Right atrium auricular region (tissue), 2 donors: ENCODE results near the gene B3GNT9. TPM values are rescaled to one million over a fixed set of nuclear protein-coding genes. Genes with fewer than 3 reads are reported as not detected.

Experiments
- DNase-seq: peaks from one replicate; pipeline ENCODE4 v3.0.0-alpha.2; 2019; ENCODE audit warnings: low spot score
- H3K27ac ChIP-seq, 2 donors: fragments of 200-600 bp; sonication (generic); 1 replicate in 1 of 2; 2 replicates in 1 of 2; pipeline ENCODE4 v1.5.1; 2016 to 2019
- H3K27me3 ChIP-seq, 2 donors: fragments of 200-600 bp; sonication (generic); one replicate each; pipeline versions ENCODE4 v1.5.1 to v1.6.0; 2017 to 2019
- H3K36me3 ChIP-seq: fragments of 200-600 bp; sonication (generic); one replicate; pipeline ENCODE4 v1.5.1; 2016
- H3K4me1 ChIP-seq, 2 donors: fragments of 200-600 bp; sonication (generic); one replicate each; pipeline versions ENCODE4 v1.5.1 to v1.6.0; 2017 to 2019
- H3K4me3 ChIP-seq, 2 donors: fragments of 200-600 bp; sonication (generic); 1 replicate in 1 of 2; 2 replicates in 1 of 2; pipeline ENCODE4 v1.5.1; 2017 to 2019; ENCODE audit warnings: mild to moderate bottlenecking in 1 of 2, moderate library complexity in 1 of 2
- H3K9me3 ChIP-seq, 2 donors: fragments of 200-600 bp; sonication (generic); one replicate each; pipeline ENCODE4 v1.5.1; 2019
- CTCF ChIP-seq, 2 donors: fragments of 200-600 bp; sonication (generic); IDR thresholded peaks; one replicate each; pipeline ENCODE4 v1.5.1; 2019; ENCODE audit warnings: antibody characterized with exemption in 2 of 2
- total RNA-seq, 2 donors: library from RNA; depleted of rRNA; stranded (reverse); fragments of >200 nt; gene quantifications; one replicate each; pipeline ENCODE4 v1.1.0, GENCODE V29; 2016

The B3GNT9 gene
- total RNA-seq, 2 donors from 2014 or later = 12.2 to 31.6 TPM

GRCh38 chr16:67108931-67109406, 41.8 kb downstream of the B3GNT9 start:
- Histone ChIP-seq H3K36me3 (no peaks in the 10 kb centered on the region), H3K27me3 (no peaks in the 10 kb centered on the region), H3K9me3 (no peaks in the 10 kb centered on the region), H3K27ac (peak overlapping the region; percentile 77 to 88), H3K4me3 (peak overlapping the region; percentile 94 to 98), H3K4me1 (peaks cover 0 to 25% of the 10 kb centered on the region in 2 donors)
- DNase-seq = no peak
- no peak for TF ChIP-seq CTCF (IDR thresholded peaks at IDR 0.05)

- Histone ChIP-seq H3K9me3 (no peaks in the 10 kb centered on the region), H3K27ac (no peak overlapping the region), H3K27me3 (no peaks in the 10 kb centered on the region), H3K4me3 (no peak overlapping the region), H3K36me3 (no peaks in the 10 kb centered on the region), H3K4me1 (peaks cover 0 to 25% of the 10 kb centered on the region in 2 donors)
- TF ChIP-seq CTCF (IDR thresholded peaks at IDR 0.05) = no peak
- no peak for DNase-seq
Observed at GRCh38 chr16:67108489-67108888, 42.3 kb downstream of the B3GNT9 start.

DNA sequence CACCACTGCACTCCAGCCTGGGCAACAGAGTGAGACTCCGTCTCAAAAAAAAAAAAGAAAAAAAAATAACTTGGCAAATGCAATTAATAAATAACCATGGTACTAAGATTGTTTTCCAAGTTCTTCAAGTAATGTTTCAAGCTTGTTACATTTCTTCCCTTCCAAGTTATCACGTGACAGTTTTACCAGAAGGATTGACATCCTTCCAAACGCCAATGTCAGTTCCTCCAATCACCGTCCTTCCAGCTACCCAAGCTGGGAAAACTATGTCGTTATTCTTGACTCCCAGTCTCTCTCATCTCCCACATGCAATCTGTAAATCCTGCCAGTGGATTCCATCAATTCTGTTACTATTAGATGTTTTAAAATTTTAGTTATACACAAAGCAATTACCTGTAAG, 44.9 kb downstream of the B3GNT9 start:
- no peak for DNase-seq

DNA sequence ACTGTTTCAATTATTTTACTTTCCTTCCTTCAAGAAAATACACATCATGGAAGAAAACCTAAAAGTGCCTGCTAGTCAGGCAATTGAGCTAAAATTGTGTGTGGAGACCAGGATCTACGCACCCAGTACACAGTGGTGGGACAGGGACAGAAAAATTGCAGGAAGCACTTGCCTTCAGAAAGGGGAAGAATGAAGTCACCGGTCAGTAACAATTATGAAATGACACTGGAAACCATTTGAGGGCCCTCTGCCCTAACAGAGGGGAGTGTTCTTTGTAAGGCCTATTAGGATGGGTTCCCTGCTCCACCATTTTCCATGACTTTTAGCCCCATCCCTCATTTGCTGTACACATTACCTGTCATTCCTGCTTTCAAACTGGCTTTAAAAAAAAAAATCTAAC, 45.6 kb downstream of the B3GNT9 start:
- Histone ChIP-seq H3K9me3 (no peaks in the 10 kb centered on the region), H3K36me3 (peaks cover 2% of the 10 kb centered on the region), H3K4me1 (peaks cover 0 to 8% of the 10 kb centered on the region in 2 donors), H3K4me3 (no peak overlapping the region), H3K27ac (no peak overlapping the region), H3K27me3 (no peaks in the 10 kb centered on the region)
- TF ChIP-seq CTCF (IDR thresholded peaks at IDR 0.05) = no peak
- no peak for DNase-seq

More for the DNA sequence above, 44.9 kb downstream of the B3GNT9 start:
- TF ChIP-seq CTCF (IDR thresholded peaks at IDR 0.05) = no peak
- peaks cover 0 to 14% of the 10 kb centered on the region in 2 donors for H3K4me1 ChIP-seq
- H3K4me3 ChIP-seq = no peak overlapping the region
- H3K36me3 ChIP-seq = no peaks in the 10 kb centered on the region
- H3K9me3 ChIP-seq = no peaks in the 10 kb centered on the region
- H3K27me3 ChIP-seq = no peaks in the 10 kb centered on the region
- H3K27ac ChIP-seq = no peak overlapping the region

DNA sequence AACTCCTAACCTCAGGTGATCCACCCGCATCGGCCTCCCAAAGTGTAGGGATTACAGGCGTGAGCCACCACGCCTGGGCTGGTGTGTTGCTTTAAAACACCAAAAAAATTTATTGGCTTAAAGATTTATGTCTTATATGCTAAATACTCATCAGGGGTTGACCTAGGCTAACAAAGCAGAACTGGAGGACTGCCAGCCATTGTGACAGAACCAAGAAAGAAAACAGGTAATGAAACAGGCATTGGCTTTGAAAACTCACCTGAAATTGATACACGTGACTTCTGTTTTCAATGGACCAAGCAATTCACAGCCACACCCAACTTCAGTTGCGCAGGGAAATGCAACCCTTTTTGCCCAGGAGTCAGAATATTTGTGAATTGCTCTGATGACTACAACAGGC, 46.0 kb downstream of the B3GNT9 start:
- DNase-seq = no peak
- no peak overlapping the region for H3K27ac ChIP-seq
- TF ChIP-seq CTCF (IDR thresholded peaks at IDR 0.05) = no peak
- peaks cover 0 to 5% of the 10 kb centered on the region in 2 donors for H3K4me1 ChIP-seq
- peaks cover 6% of the 10 kb centered on the region for H3K36me3 ChIP-seq
- H3K4me3 ChIP-seq = no peak overlapping the region
- no peaks in the 10 kb centered on the region for H3K9me3 ChIP-seq
- no peaks in the 10 kb centered on the region for H3K27me3 ChIP-seq

DNA sequence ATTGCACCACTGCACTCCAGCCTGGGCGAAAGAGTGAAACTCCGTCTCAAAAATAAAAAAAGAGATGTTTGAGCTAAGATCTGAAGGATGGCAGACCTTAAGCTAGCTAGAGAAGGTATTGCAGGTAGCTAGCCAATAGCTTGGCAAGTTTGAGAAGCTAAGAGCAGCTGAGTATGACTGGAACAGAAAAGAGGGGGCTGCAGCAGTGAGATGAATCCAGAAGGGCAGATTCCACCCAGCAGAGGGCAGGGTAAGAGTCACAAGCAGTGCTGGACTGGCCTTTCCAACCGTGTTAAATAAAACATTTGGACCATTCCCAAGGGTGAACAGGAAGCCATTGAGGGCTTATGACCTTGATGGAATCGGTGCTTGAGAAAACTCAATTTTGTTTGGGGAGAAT, 46.7 kb downstream of the B3GNT9 start:
- Histone ChIP-seq H3K4me1 (peaks cover 0 to 2% of the 10 kb centered on the region in 2 donors), H3K9me3 (no peaks in the 10 kb centered on the region), H3K4me3 (no peak overlapping the region), H3K36me3 (peaks cover 11% of the 10 kb centered on the region), H3K27ac (no peak overlapping the region), H3K27me3 (no peaks in the 10 kb centered on the region)
- no peak for DNase-seq
- peak in 1 of 2 donors; percentile 45 for TF ChIP-seq CTCF (IDR thresholded peaks at IDR 0.05)
